ENCODE measurements around the gene SF3B2.
A peak's percentile ranks its signal among the peaks of the same experiment; 100 is the strongest.

SF3B2 gene

DNA sequence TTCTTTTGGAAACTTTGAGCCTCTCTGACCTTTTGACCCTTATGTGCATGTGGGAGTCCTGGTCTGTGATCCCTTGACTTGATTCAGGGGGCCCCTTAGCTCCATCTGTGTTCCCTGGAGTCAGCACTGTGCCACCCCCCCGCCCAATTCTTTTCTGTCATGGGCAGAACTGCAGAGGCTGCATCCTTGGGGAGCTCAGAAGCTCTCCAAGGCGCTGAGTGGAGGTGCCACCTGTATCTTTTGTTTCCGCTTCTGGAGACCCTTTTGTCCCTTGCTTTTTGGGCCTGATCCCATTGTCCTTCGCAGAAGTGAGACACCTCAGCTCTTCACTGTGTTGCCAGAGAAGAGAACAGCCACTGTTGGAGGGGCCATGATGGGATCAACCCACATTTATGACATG, 15.5 kb downstream of the SF3B2 start:
- H3K4me1 ChIP-seq (ENCODE audit: low read depth, poor library complexity, severe bottlenecking) = peaks cover 87% of the 10 kb centered on the region
- H3K79me2 ChIP-seq (ENCODE audit: insufficient read depth, low read depth) = peaks cover 60% of the 10 kb centered on the region

DNA sequence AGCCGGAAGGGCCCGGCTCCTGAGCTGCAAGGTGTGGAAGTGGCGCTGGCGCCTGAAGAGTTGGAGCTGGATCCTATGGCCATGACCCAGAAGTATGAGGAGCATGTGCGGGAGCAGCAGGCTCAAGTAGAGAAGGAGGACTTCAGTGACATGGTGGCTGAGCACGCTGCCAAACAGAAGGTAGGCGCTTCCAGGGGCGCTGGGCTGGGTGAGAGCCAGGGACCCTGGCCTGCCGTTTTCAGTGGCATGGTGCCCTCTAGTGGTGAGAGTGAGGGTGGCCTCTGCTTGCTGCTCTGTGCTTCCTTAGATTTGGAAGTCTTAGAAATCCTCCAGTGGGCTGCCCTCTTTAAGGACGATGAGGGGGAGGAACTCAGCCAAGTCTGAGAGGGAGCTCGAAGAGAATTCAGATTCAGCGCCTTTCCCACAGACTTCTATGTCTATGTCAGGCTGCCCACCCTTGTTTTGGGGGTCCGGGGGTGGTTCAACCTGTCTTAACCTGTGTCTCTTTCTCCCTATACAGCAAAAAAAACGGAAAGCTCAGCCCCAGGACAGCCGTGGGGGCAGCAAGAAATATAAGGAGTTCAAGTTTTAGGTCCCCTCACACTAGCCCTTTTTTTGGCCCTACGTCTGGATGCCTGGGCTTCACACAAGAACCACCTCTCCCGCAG, 16.1 kb downstream of the SF3B2 start:
- Histone ChIP-seq H3K36me3 (ENCODE audit: insufficient read depth) (peaks cover 22% of the 10 kb centered on the region; the same call in 1 of the 2 replicates), H3K4me2 (peak overlapping the region; percentile 81), H3K9ac (peak overlapping the region; percentile 55; the same call in 1 of the 2 replicates), H3K27ac (peak overlapping the region; percentile 90), H3K4me1 (ENCODE audit: low read depth, poor library complexity, severe bottlenecking) (peaks cover 81% of the 10 kb centered on the region), H3K79me2 (ENCODE audit: insufficient read depth, low read depth) (peaks cover 60% of the 10 kb centered on the region), H2AFZ (ENCODE audit: low read depth) (no peak overlapping the region), H3K27me3 (ENCODE audit: insufficient read depth, low read depth) (0 out of 2 replicates have a peak, but pooled peaks cover 5% of the 10 kb centered on the region), H3K4me3 (IDR thresholded peaks at IDR 0.05; ENCODE audit: insufficient read depth, low read depth, low read length) (no peak overlapping the region), H4K20me1 (ENCODE audit: insufficient read depth) (peaks cover 28% of the 10 kb centered on the region)
- TF ChIP-seq, protein P1, sequence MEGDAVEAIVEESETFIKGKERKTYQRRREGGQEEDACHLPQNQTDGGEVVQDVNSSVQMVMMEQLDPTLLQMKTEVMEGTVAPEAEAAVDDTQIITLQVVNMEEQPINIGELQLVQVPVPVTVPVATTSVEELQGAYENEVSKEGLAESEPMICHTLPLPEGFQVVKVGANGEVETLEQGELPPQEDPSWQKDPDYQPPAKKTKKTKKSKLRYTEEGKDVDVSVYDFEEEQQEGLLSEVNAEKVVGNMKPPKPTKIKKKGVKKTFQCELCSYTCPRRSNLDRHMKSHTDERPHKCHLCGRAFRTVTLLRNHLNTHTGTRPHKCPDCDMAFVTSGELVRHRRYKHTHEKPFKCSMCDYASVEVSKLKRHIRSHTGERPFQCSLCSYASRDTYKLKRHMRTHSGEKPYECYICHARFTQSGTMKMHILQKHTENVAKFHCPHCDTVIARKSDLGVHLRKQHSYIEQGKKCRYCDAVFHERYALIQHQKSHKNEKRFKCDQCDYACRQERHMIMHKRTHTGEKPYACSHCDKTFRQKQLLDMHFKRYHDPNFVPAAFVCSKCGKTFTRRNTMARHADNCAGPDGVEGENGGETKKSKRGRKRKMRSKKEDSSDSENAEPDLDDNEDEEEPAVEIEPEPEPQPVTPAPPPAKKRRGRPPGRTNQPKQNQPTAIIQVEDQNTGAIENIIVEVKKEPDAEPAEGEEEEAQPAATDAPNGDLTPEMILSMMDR (conservative IDR thresholded peaks at IDR 0.05; ENCODE audit: low read depth, low read length) = peak; percentile 90

More for the DNA sequence above, 15.5 kb downstream of the SF3B2 start:
- H3K36me3 ChIP-seq (ENCODE audit: insufficient read depth) = peaks cover 28% of the 10 kb centered on the region; the same call in 1 of the 2 replicates
- peak overlapping the region; percentile 90 for H3K27ac ChIP-seq
- no peak overlapping the region for H2AFZ ChIP-seq (ENCODE audit: low read depth)
- H3K4me3 ChIP-seq (IDR thresholded peaks at IDR 0.05; ENCODE audit: insufficient read depth, low read depth, low read length) = no peak overlapping the region
- H3K9ac ChIP-seq = no peak overlapping the region
- peaks cover 28% of the 10 kb centered on the region for H4K20me1 ChIP-seq (ENCODE audit: insufficient read depth)
- peak overlapping the region; percentile 81; the same call in 1 of the 2 replicates for H3K4me2 ChIP-seq
- H3K27me3 ChIP-seq (ENCODE audit: insufficient read depth, low read depth) = 0 out of 2 replicates have a peak, but pooled peaks cover 5% of the 10 kb centered on the region
- TF ChIP-seq, protein P1 (conservative IDR thresholded peaks at IDR 0.05; ENCODE audit: low read depth, low read length) = no peak

DNA sequence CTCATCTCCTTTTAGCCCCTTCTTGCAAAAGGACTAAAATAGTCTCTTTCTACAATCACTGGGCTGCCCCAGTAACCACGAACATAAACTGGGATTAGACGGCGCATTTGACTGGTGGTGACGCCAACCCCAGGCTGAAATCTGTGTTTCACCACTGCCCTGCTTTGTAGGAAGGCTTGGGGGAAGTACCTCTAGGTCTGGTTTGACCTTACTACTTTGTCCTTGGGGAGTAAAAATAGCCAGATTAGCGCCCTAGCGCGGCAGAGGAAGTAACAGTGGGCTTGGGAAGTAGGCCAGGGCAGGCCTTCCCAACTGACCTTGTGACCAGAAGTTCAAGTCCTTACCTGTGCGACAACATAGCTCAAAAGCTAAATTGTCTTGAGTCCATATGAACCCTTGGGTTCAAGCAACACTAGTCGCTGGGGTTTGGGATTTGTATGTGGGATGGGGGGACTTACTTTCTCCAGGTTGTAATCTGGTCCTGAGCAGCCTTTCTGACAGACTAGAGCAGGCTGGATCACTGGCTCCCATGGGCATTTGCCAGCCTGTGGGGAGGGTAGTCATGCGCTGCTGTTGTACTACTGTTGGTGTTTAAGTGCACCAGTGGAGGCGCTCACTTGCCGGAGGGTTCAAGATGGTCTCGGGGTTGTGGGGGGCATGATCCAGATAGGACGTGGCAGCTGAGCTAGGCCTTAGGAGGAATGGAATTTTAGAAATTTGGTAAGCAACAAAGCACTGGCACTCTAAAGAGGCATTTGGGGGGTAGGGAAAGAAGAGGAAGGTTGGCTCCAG, 17.0 kb downstream of the SF3B2 start:
- TF ChIP-seq, protein P1 (conservative IDR thresholded peaks at IDR 0.05; ENCODE audit: low read depth, low read length) = peak; percentile 42; the same call in 1 of the 2 replicates
- Histone ChIP-seq H3K9ac (peak overlapping the region; percentile 55; the same call in 1 of the 2 replicates), H3K27ac (peak overlapping the region; percentile 90), H3K4me1 (ENCODE audit: low read depth, poor library complexity, severe bottlenecking) (peaks cover 73% of the 10 kb centered on the region), H4K20me1 (ENCODE audit: insufficient read depth) (peaks cover 27% of the 10 kb centered on the region), H3K4me2 (peak overlapping the region; percentile 81), H3K36me3 (ENCODE audit: insufficient read depth) (peaks cover 15% of the 10 kb centered on the region; the same call in 1 of the 2 replicates), H2AFZ (ENCODE audit: low read depth) (no peak overlapping the region), H3K4me3 (IDR thresholded peaks at IDR 0.05; ENCODE audit: insufficient read depth, low read depth, low read length) (no peak overlapping the region), H3K79me2 (ENCODE audit: insufficient read depth, low read depth) (peaks cover 59% of the 10 kb centered on the region), H3K27me3 (ENCODE audit: insufficient read depth, low read depth) (0 out of 2 replicates have a peak, but pooled peaks cover 5% of the 10 kb centered on the region)

DNA sequence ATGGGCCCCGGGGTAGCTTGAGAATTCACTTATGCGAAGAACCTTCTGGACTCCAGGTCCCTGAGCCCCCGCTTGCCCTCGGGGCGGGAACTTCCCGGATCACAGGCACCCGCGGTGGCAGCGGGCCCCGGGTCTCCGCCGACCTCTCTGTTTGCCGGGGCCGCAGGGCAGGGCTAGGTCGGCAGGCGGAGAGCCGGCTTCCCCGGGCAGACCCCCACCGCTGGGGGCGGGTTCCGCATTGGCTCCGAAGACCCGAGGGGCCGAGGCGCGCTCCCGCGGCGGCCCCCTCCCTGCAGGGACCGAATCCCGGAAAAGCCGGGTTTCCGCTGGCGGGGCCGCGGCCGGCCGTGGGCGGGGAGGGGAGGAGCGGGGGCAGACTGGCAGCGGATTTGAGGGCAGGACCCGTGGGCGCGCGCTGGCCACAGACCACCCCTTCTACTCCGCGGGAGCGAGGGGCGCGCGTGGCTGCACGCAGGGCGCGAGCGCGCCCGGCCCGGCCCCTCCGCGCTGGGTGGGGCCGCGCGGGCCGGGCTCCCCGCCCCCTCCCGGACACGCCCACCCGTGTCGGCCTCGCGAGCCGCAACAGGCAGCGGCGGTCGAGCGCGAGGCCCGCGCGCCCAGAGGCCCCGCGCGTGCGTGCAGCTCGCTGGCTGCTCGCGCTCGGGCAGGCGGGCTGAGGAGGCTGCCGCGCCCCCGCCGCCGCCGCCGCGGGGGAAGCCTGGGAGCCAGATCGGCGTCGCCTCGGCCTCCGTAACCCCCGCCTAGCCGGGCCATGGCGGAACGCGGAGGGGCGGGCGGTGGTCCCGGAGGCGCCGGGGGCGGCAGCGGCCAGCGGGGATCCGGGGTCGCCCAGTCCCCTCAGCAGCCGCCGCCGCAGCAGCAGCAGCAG, 17.8 kb downstream of the SF3B2 start, which contains the start of gene PACS1:
Gene PACS1, plus strand, starts transcription at position 558 of the 889 bp plus-strand sequence. Its CDS starts 215 bp downstream, at position 773.
- Histone ChIP-seq H3K4me2 (peak within 1 kb of the TSS; percentile 99), H3K4me3 (IDR thresholded peaks at IDR 0.05; ENCODE audit: insufficient read depth, low read depth, low read length) (no peak within 1 kb of the TSS), H2AFZ (ENCODE audit: low read depth) (peak within 1 kb of the TSS; percentile 31), H3K9ac (peak within 1 kb of the TSS; percentile 61), H3K79me2 (ENCODE audit: insufficient read depth, low read depth) (peaks cover 55% of the 10 kb centered on the region), H3K4me1 (ENCODE audit: low read depth, poor library complexity, severe bottlenecking) (peaks cover 64% of the 10 kb centered on the region), H4K20me1 (ENCODE audit: insufficient read depth) (peaks cover 24% of the 10 kb centered on the region), H3K27me3 (ENCODE audit: insufficient read depth, low read depth) (0 out of 2 replicates have a peak, but pooled peaks cover 5% of the 10 kb centered on the region), H3K27ac (peak within 1 kb of the TSS; percentile 90), H3K36me3 (ENCODE audit: insufficient read depth) (peaks cover 11% of the 10 kb centered on the region; the same call in 1 of the 2 replicates)
- TF ChIP-seq, protein P1 (conservative IDR thresholded peaks at IDR 0.05; ENCODE audit: low read depth, low read length) = peak; percentile 4; the same call in 1 of the 2 replicates
